ENCODE data around the gene TRMU.
"Not testable (repeated sequence)": the region's sequence is repeated elsewhere in the genome, so short reads cannot be mapped to it uniquely, and the experiment has no call there.

The TRMU gene

DNA sequence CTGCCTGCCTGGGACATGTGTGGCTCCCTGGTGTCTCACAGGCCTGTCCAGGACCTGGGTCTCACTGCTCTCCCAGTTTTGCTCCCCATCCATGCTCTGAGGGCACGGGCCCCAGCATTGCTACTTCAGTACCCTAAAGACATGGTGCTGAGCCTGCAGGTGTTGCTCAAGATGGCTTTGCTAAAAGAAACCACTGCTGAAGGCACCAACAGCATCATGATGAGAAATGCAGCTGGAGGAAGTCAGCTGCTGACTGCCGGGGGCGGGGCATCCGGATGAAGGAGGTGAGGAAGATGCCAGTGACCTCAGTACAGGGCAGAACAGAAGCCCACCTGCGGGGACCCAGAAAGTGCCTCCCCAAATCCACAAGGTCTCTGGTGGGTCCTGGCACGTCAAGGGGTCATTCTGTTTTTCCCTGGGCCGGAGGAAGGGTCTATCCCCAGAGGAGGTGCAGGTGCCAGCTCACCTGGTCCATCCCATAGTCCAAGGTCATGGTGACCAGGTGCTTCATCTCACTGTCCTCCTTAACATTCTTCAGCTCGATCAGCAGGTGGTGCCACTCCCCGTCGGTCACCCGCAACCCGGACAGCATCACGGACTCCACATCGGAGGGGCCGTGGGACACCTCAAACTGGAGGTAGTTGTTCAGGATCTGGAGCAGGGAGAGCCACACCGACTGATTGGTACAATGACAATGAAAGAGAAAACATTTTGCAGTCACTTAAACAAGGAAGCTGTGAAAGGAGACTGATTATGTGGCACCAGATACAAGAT is 63.9 kb downstream of the TRMU start:
- Histone ChIP-seq H3K4me1 (ENCODE audit: insufficient read depth, low read length) (no peaks in the 10 kb centered on the region), H3K4me3 (ENCODE audit: low read length) (no peak overlapping the region), H3K9me3 (ENCODE audit: insufficient read depth, low read depth, low read length) (no peaks in the 10 kb centered on the region), H3K27me3 (ENCODE audit: insufficient read depth, low read length) (no peaks in the 10 kb centered on the region), H3K36me3 (ENCODE audit: insufficient read depth, low read depth, low read length) (no peaks in the 10 kb centered on the region), H3K9ac (ENCODE audit: low read depth, low read length) (no peak overlapping the region), H3K27ac (ENCODE audit: low read length) (no peak overlapping the region)

DNA sequence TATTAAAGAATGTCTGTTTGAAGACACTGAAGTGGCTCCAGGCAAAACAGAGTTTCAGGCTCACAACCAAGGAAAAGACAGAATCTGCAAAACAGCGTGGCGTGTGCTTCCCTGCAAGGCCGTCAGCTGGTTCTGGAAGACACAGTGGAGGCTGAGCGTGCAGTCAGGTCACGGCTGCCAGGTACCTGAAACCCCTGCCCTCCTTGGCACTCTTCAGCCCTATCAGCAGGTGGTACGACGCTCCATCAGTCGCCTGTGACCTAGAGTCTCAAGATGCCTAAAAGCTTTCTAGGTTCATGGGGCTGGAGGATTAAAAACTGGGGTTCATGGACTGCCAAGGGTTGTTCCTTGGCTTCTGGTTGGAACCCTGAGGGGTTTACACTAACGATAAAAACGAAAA is 65.9 kb downstream of the TRMU start:
- H3K27ac ChIP-seq (ENCODE audit: low read length) = no peak overlapping the region
- H3K36me3 ChIP-seq (ENCODE audit: insufficient read depth, low read depth, low read length) = no peaks in the 10 kb centered on the region

DNA sequence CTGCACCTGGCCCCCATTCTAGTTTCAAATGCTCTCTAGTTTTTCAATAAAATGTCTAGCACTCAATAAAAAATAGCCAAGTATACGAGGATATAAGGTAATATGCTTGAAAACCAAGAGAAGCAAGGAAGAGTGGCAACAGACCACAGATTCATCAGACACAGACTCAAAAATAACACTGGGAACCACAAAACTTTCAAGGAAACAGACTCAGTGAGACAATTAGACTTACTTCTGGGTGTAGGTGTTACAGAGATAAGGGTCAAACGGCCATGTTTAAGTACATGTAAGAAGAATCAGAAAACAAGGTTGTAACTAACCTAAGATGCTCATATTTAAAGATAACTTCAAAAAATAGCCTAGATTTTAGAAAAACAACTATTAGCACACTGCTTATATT is 67.0 kb downstream of the TRMU start:
- Histone ChIP-seq H3K27me3 (ENCODE audit: insufficient read depth, low read length) (no peaks in the 10 kb centered on the region), H3K27ac (ENCODE audit: low read length) (no peak overlapping the region), H3K9me3 (ENCODE audit: insufficient read depth, low read depth, low read length) (no peaks in the 10 kb centered on the region), H3K4me3 (ENCODE audit: low read length) (no peak overlapping the region), H3K9ac (ENCODE audit: low read depth, low read length) (no peak overlapping the region), H3K36me3 (ENCODE audit: insufficient read depth, low read depth, low read length) (no peaks in the 10 kb centered on the region), H3K4me1 (ENCODE audit: insufficient read depth, low read length) (no peaks in the 10 kb centered on the region)

More for the DNA sequence above, 65.9 kb downstream of the TRMU start:
- no peaks in the 10 kb centered on the region for H3K4me1 ChIP-seq (ENCODE audit: insufficient read depth, low read length)
- no peaks in the 10 kb centered on the region for H3K27me3 ChIP-seq (ENCODE audit: insufficient read depth, low read length)
- no peak overlapping the region for H3K4me3 ChIP-seq (ENCODE audit: low read length)
- no peaks in the 10 kb centered on the region for H3K9me3 ChIP-seq (ENCODE audit: insufficient read depth, low read depth, low read length)
- H3K9ac ChIP-seq (ENCODE audit: low read depth, low read length) = no peak overlapping the region

DNA sequence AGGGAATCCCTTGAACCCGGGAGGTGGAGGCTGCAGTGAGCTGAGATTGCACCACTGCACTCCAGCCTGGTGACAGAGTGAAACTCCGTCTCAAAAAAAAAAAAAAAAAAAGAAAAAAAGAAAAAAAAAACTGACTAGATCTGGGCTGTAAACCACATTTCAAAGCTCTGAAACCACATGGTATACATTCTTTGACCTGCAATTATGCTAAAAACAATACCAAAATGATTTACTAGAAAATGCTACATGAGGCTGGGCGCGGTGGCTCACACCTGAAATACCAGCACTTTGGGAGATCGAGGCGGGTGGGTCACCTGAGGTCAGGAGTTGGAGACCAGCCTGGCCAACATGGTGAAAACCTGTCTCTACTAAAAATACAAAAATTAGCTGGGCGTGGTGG is 68.4 kb downstream of the TRMU start:
- H3K4me1 ChIP-seq (ENCODE audit: insufficient read depth, low read length); H3K4me3 ChIP-seq (ENCODE audit: low read length); H3K9ac ChIP-seq (ENCODE audit: low read depth, low read length); H3K27ac ChIP-seq (ENCODE audit: low read length); H3K9me3 ChIP-seq (ENCODE audit: insufficient read depth, low read depth, low read length); H3K27me3 ChIP-seq (ENCODE audit: insufficient read depth, low read length); H3K36me3 ChIP-seq (ENCODE audit: insufficient read depth, low read depth, low read length): not testable (repeated sequence)

DNA sequence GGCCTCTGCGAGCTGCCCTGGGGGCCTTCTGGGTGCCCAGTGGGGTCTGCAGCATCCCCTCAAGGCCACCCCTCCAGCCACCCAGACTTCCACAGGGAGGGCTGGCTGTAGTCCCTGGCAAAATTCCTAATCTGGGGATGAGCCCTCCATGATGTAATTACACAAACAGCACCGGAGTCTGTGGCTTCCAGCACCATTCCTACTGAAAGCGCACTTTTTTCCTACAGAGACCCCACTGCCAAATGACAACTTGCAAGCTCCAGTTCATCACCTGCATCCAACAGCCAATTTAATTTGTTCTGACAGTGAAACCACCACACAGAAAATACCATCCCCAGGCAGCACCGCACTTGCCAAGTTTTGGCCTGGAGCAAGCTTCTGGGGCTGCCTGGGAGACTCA is 70.4 kb downstream of the TRMU start:
- H3K4me3 ChIP-seq (ENCODE audit: low read length) = no peak overlapping the region
- no peaks in the 10 kb centered on the region for H3K4me1 ChIP-seq (ENCODE audit: insufficient read depth, low read length)
- H3K9ac ChIP-seq (ENCODE audit: low read depth, low read length) = no peak overlapping the region
- H3K9me3 ChIP-seq (ENCODE audit: insufficient read depth, low read depth, low read length) = no peaks in the 10 kb centered on the region
- no peaks in the 10 kb centered on the region for H3K27me3 ChIP-seq (ENCODE audit: insufficient read depth, low read length)
- no peak overlapping the region for H3K27ac ChIP-seq (ENCODE audit: low read length)
- no peaks in the 10 kb centered on the region for H3K36me3 ChIP-seq (ENCODE audit: insufficient read depth, low read depth, low read length)

DNA sequence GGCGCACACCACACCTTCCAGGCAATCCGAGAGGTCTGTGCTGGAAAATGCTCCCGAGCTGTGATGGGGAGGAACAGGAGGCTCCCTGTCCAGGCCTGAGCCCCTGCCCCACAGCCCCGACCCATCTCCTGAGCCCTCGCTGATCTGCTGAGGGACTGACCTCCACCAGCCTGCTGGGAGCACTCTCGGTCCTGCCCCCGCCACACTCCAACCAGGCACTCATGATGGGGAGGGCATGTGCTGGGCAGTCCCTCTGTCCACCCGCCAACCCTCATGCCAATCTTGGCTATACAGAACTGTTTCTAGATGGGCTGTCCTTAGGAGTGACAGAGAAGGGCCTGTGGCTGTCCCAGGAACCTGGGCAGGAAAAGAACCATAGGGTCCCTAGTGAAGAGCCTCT is 70.8 kb downstream of the TRMU start:
- Histone ChIP-seq H3K4me3 (ENCODE audit: low read length) (no peak overlapping the region), H3K4me1 (ENCODE audit: insufficient read depth, low read length) (no peaks in the 10 kb centered on the region), H3K27ac (ENCODE audit: low read length) (no peak overlapping the region), H3K36me3 (ENCODE audit: insufficient read depth, low read depth, low read length) (no peaks in the 10 kb centered on the region), H3K9me3 (ENCODE audit: insufficient read depth, low read depth, low read length) (no peaks in the 10 kb centered on the region), H3K9ac (ENCODE audit: low read depth, low read length) (no peak overlapping the region), H3K27me3 (ENCODE audit: insufficient read depth, low read length) (no peaks in the 10 kb centered on the region)

DNA sequence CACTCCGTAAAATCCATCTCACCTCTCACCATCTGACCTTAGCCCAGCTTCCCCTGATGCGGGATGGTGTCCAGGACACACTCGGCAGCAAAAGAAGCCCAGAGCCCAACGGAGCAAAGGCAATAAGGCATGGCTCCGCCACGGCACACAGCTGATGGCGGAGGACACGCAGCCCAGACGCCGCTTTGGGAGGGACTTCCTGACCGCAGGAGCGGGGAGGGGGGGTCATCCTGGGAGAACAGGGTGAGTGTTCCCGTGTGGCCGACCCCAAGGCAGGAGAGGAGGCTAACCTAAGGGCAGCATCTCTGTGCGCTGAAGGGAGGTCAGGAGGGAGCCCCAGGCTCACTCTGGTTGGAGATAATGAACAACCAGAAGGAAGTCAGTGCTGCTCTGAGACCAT is 71.3 kb downstream of the TRMU start:
- H3K27ac ChIP-seq (ENCODE audit: low read length) = no peak overlapping the region
- H3K9me3 ChIP-seq (ENCODE audit: insufficient read depth, low read depth, low read length) = no peaks in the 10 kb centered on the region
- H3K27me3 ChIP-seq (ENCODE audit: insufficient read depth, low read length) = no peaks in the 10 kb centered on the region
- H3K4me3 ChIP-seq (ENCODE audit: low read length) = no peak overlapping the region
- H3K4me1 ChIP-seq (ENCODE audit: insufficient read depth, low read length) = no peaks in the 10 kb centered on the region
- no peak overlapping the region for H3K9ac ChIP-seq (ENCODE audit: low read depth, low read length)
- no peaks in the 10 kb centered on the region for H3K36me3 ChIP-seq (ENCODE audit: insufficient read depth, low read depth, low read length)

Measured in iPS-20b (cell line).